Kidney epithelial cell (primary cell): Measurements from ENCODE around the gene CCL26. TPM values are rescaled to one million over a fixed set of nuclear protein-coding genes. Genes with fewer than 3 reads are reported as not detected.
"Not testable (repeated sequence)": the region's sequence is repeated elsewhere in the genome, so short reads cannot be mapped to it uniquely, and the experiment has no call there.

ENCODE experiments used
- DNase-seq: peaks from one replicate; pipeline ENCODE4 v3.0.0-alpha.2; 2010; ENCODE audit warnings: low read depth
- H3K27me3 ChIP-seq: 2 replicates; pipeline ENCODE4 v1.6.0; 2011; ENCODE audit warnings: low read length; ENCODE audit not compliant: control insufficient read depth, insufficient read depth
- H3K36me3 ChIP-seq: 2 replicates; pipeline ENCODE4 v1.5.1; 2011; ENCODE audit warnings: low read length; ENCODE audit not compliant: control insufficient read depth, insufficient read depth
- H3K4me3 ChIP-seq: 2 replicates; pipeline ENCODE4 v1.5.1; 2011; ENCODE audit warnings: low read depth, mild to moderate bottlenecking, control low read depth, low read length
- total RNA-seq: library from RNA; depleted of rRNA; stranded (reverse); fragments of >200 nt; gene quantifications from 2 replicates; pipeline ENCODE4 v1.2.3, GENCODE V29; 2015
- TF ChIP-seq, protein P1 (sequence below): IDR thresholded peaks from 2 replicates; pipeline ENCODE4 v1.5.1; 2011; ENCODE audit warnings: mild to moderate bottlenecking, moderate library complexity, low read length, control low read depth, inconsistent platforms; ENCODE audit not compliant: insufficient read depth, poor library complexity, severe bottlenecking

Gene CCL26
- total RNA-seq, 1 donor from 2014 or later, result not detected

DNA sequence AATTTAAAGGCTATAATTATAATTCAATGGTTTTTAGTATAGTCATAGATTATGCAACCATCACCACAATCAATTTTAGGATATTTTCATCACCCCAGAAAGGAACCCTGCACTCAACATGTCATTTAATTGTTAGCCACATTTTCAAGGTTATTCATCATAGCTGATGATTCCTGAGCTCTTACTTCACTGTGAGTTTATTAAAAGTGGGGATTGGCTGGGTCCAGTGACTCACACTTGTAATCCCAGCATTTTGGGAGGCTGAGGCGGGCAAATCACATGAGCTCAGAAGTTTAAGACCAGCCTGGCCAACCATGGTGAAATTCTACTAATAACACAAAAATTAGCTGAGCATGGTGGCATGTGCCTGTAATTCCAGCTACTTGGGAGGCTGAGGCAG is 787 bp downstream of the CCL26 start:
- Histone ChIP-seq H3K36me3 (no peaks in the 10 kb centered on the region), H3K4me3 (no peak overlapping the region), H3K27me3 (no peaks in the 10 kb centered on the region)
- no peak for DNase-seq
- TF ChIP-seq, protein P1, sequence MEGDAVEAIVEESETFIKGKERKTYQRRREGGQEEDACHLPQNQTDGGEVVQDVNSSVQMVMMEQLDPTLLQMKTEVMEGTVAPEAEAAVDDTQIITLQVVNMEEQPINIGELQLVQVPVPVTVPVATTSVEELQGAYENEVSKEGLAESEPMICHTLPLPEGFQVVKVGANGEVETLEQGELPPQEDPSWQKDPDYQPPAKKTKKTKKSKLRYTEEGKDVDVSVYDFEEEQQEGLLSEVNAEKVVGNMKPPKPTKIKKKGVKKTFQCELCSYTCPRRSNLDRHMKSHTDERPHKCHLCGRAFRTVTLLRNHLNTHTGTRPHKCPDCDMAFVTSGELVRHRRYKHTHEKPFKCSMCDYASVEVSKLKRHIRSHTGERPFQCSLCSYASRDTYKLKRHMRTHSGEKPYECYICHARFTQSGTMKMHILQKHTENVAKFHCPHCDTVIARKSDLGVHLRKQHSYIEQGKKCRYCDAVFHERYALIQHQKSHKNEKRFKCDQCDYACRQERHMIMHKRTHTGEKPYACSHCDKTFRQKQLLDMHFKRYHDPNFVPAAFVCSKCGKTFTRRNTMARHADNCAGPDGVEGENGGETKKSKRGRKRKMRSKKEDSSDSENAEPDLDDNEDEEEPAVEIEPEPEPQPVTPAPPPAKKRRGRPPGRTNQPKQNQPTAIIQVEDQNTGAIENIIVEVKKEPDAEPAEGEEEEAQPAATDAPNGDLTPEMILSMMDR, result no peak

DNA sequence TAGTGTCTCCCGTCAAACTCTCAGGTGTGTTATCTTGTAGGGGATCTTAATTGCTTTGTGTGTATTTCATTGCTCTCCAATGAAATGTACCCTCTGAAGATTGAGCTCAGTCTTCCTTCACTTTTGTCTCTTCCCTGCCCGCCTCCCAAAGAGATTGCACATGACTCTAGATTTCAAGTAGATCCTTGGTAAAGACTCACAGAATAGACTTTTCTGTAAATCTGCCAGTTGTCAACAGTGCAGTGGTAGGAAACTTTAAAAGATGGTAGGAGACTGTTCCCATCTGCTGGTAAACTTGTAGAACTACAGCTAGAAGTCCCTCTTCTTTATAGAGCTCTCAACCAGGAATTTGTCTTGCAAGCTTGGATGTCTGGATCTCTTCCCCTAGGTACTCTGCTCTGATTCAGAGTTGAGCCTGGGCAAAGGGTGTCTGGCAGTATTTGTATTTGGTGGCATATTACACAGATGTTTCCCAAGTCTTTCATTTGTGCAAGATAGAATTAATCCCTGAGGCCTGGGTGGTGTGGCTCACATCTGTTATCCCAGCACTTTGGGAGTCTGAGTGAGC is 9.6 kb downstream of the CCL26 start:
- H3K4me3 ChIP-seq, result no peak overlapping the region
- H3K27me3 ChIP-seq, result no peaks in the 10 kb centered on the region
- peak; percentile 26 for DNase-seq
- H3K36me3 ChIP-seq, result no peaks in the 10 kb centered on the region
- TF ChIP-seq, protein P1, result peak; percentile 69

DNA sequence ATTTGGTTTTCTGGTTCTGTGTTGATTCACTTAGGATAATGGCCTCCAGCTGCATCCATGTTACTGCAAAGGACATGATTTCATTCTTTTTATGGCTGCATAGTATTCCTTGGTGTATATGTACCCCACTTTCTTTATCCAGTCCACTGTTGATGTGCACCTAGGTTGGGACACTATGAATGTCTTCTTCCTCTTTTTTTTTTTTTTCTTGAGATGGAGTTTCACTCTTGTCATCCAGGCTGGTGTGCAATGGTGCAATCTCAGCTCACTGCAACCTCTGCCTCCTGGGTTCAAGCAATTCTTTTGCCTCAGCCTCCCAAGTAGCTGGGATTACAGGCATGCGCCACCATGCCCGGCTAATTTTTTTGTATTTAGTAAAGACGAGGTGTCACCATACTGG is 10.2 kb downstream of the CCL26 start:
- H3K36me3 ChIP-seq, H3K27me3 ChIP-seq, H3K4me3 ChIP-seq, DNase-seq: not testable (repeated sequence)

DNA sequence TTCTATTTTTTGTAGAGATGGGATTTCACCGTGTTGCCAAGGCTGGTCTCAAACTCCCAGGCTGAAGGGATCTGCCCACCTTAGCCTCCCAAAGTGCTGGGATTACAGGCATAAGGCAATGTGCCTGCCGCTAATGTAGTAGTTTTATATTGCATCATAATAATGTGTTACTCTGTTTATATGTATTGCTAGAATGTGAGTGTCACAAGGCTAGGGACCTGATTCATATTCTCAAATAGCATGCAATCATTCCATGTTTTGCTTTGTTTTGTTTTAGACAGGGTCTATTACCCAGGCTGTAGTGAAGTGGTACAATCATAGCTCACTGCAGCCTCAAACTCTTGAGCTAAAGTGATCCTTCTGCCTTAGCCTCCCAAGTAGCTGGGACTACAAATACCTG is 13.5 kb downstream of the CCL26 start:
- TF ChIP-seq, protein P1, result no peak

DNA sequence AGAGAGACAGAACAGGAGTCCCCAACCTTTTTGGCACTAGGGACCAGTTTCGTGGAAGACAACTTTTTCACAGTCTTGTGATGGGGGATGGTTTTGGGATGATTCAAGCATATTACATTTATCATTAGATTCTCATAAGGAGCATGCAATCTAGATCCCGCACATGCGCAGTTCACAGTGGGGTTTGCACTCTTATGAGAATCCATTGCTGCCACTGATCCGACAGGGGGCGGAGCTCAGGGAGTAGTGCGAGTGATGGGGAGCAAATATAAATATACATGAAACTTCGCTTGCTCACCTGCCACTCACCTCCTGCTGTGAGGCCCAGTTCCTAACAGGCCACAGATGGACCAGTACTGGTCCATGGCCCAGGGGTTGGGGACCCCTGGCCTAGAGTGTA is 14.2 kb downstream of the CCL26 start:
- TF ChIP-seq, protein P1, result no peak

More for the DNA sequence above, 13.5 kb downstream of the CCL26 start:
- Histone ChIP-seq H3K36me3 (no peaks in the 10 kb centered on the region), H3K4me3 (no peak overlapping the region), H3K27me3 (no peaks in the 10 kb centered on the region)
- DNase-seq, result no peak

DNA sequence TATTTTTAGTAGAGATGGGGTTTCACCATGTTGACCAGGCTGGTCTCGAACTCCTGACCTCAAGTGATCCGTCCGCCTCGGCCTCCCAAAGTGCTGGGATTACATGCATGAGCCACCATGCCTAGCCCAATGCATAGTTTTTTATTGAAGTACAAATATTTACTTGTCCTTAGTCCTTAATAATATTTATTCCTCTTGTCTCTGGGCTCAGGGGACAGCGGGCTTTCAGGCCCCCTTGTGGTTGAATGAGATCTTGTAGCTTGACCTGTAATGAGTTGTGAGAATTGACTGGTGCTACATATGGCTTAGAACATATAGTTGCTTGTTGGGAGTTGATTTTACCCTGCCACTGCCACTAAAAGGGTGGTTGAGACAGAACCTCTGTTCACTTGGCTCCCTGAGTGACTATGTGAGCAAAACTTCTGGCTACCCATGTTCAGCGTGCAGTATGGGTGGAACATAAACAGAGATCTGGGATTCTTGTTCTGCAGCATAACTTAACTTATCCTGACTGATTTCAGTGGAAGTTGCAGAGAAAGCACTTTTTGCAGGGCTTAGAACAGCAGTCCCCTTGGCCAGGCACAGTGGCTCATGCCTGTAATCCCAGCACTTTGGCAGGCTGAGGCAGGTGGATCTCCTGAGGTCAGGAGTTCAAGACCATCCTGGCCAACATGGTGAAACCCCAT is 14.9 kb downstream of the CCL26 start:
- no peaks in the 10 kb centered on the region for H3K27me3 ChIP-seq
- TF ChIP-seq, protein P1, result peak; percentile 43
- DNase-seq, result no peak
- H3K36me3 ChIP-seq, result no peaks in the 10 kb centered on the region
- H3K4me3 ChIP-seq, result no peak overlapping the region

More for the DNA sequence above, 14.2 kb downstream of the CCL26 start:
- H3K4me3 ChIP-seq, result no peak overlapping the region
- DNase-seq, result no peak
- no peaks in the 10 kb centered on the region for H3K27me3 ChIP-seq
- no peaks in the 10 kb centered on the region for H3K36me3 ChIP-seq
